ENCODE results near the gene SBNO2.

Gene SBNO2

GRCh38 chr19:1173845-1174809 lies at the start of gene SBNO2:
Gene SBNO2 (minus strand): TSS chr19:1174268. CDS start chr19:1154276, 19,992 bp downstream.
- peak within 1 kb of the TSS; percentile 75 to 81 for H3K4me3 ChIP-seq (ENCODE audit: low read depth in 1 of 2, low read length in 2 of 2)
- H3K36me3 ChIP-seq (ENCODE audit: control insufficient read depth in 1 of 2, insufficient read depth in 2 of 2, low read length in 2 of 2), result no peaks in the 10 kb centered on the region
- H3K4me1 ChIP-seq (ENCODE audit: control insufficient read depth in 1 of 2, insufficient read depth in 2 of 2, low read length in 2 of 2), result peaks cover 2 to 33% of the 10 kb centered on the region in 2 donors
- peak within 1 kb of the TSS; percentile 87 for H3K27ac ChIP-seq (ENCODE audit: low read length)
- no peaks in the 10 kb centered on the region for H3K27me3 ChIP-seq (ENCODE audit: low read depth, low read length)
- no peaks in the 10 kb centered on the region for H3K9me3 ChIP-seq (ENCODE audit: control insufficient read depth in 1 of 2, low read length in 2 of 2)

- H3K36me3 ChIP-seq (ENCODE audit: control insufficient read depth in 1 of 2, insufficient read depth in 2 of 2, low read length in 2 of 2), result peaks cover 6 to 58% of the 10 kb centered on the region in 2 donors
- H3K27ac ChIP-seq (ENCODE audit: low read length), result no peak overlapping the region
- H3K4me1 ChIP-seq (ENCODE audit: control insufficient read depth in 1 of 2, insufficient read depth in 2 of 2, low read length in 2 of 2), result peaks cover 0 to 30% of the 10 kb centered on the region in 2 donors
- H3K9me3 ChIP-seq (ENCODE audit: control insufficient read depth in 1 of 2, low read length in 2 of 2), result no peaks in the 10 kb centered on the region
- no peak overlapping the region for H3K4me3 ChIP-seq (ENCODE audit: low read depth in 1 of 2, low read length in 2 of 2)
- H3K27me3 ChIP-seq (ENCODE audit: low read depth, low read length), result no peaks in the 10 kb centered on the region
Measured at GRCh38 chr19:1223018-1223855, 49.2 kb upstream of the SBNO2 start.

- no peaks in the 10 kb centered on the region for H3K27me3 ChIP-seq (ENCODE audit: low read depth, low read length)
- H3K27ac ChIP-seq (ENCODE audit: low read length), result no peak overlapping the region
- peaks cover 0 to 38% of the 10 kb centered on the region in 2 donors for H3K4me1 ChIP-seq (ENCODE audit: control insufficient read depth in 1 of 2, insufficient read depth in 2 of 2, low read length in 2 of 2)
- H3K4me3 ChIP-seq (ENCODE audit: low read depth in 1 of 2, low read length in 2 of 2), result no peak overlapping the region
- H3K36me3 ChIP-seq (ENCODE audit: control insufficient read depth in 1 of 2, insufficient read depth in 2 of 2, low read length in 2 of 2), result peaks cover 6 to 49% of the 10 kb centered on the region in 2 donors
- H3K9me3 ChIP-seq (ENCODE audit: control insufficient read depth in 1 of 2, low read length in 2 of 2), result no peaks in the 10 kb centered on the region
Measured at GRCh38 chr19:1222394-1222793, 48.3 kb upstream of the SBNO2 start.

GRCh38 chr19:1221904-1222255 lies 47.8 kb upstream of the SBNO2 start:
- no peak overlapping the region for H3K27ac ChIP-seq (ENCODE audit: low read length)
- no peaks in the 10 kb centered on the region for H3K27me3 ChIP-seq (ENCODE audit: low read depth, low read length)
- H3K36me3 ChIP-seq (ENCODE audit: control insufficient read depth in 1 of 2, insufficient read depth in 2 of 2, low read length in 2 of 2), result peaks cover 6 to 44% of the 10 kb centered on the region in 2 donors
- peaks cover 0 to 40% of the 10 kb centered on the region in 2 donors for H3K4me1 ChIP-seq (ENCODE audit: control insufficient read depth in 1 of 2, insufficient read depth in 2 of 2, low read length in 2 of 2)
- no peaks in the 10 kb centered on the region for H3K9me3 ChIP-seq (ENCODE audit: control insufficient read depth in 1 of 2, low read length in 2 of 2)
- H3K4me3 ChIP-seq (ENCODE audit: low read depth in 1 of 2, low read length in 2 of 2), result no peak overlapping the region

- Histone ChIP-seq H3K36me3 (ENCODE audit: control insufficient read depth in 1 of 2, insufficient read depth in 2 of 2, low read length in 2 of 2) (peaks cover 6 to 38% of the 10 kb centered on the region in 2 donors), H3K27me3 (ENCODE audit: low read depth, low read length) (no peaks in the 10 kb centered on the region), H3K4me1 (ENCODE audit: control insufficient read depth in 1 of 2, insufficient read depth in 2 of 2, low read length in 2 of 2) (peaks cover 0 to 40% of the 10 kb centered on the region in 2 donors), H3K27ac (ENCODE audit: low read length) (no peak overlapping the region), H3K9me3 (ENCODE audit: control insufficient read depth in 1 of 2, low read length in 2 of 2) (no peaks in the 10 kb centered on the region), H3K4me3 (ENCODE audit: low read depth in 1 of 2, low read length in 2 of 2) (no peak overlapping the region)
Measured at GRCh38 chr19:1220976-1221903, 47.2 kb upstream of the SBNO2 start.

- H3K36me3 ChIP-seq (ENCODE audit: control insufficient read depth in 1 of 2, insufficient read depth in 2 of 2, low read length in 2 of 2), result peaks cover 6 to 31% of the 10 kb centered on the region in 2 donors
- peaks cover 0 to 48% of the 10 kb centered on the region in 2 donors for H3K4me1 ChIP-seq (ENCODE audit: control insufficient read depth in 1 of 2, insufficient read depth in 2 of 2, low read length in 2 of 2)
- H3K9me3 ChIP-seq (ENCODE audit: control insufficient read depth in 1 of 2, low read length in 2 of 2), result no peaks in the 10 kb centered on the region
- no peak overlapping the region for H3K27ac ChIP-seq (ENCODE audit: low read length)
- no peaks in the 10 kb centered on the region for H3K27me3 ChIP-seq (ENCODE audit: low read depth, low read length)
- H3K4me3 ChIP-seq (ENCODE audit: low read depth in 1 of 2, low read length in 2 of 2), result no peak overlapping the region
Measured at GRCh38 chr19:1220477-1220930, 46.4 kb upstream of the SBNO2 start.

GRCh38 chr19:1219786-1220476 lies 45.9 kb upstream of the SBNO2 start:
- H3K36me3 ChIP-seq (ENCODE audit: control insufficient read depth in 1 of 2, insufficient read depth in 2 of 2, low read length in 2 of 2), result peaks cover 6 to 29% of the 10 kb centered on the region in 2 donors

GRCh38 chr19:1218751-1219567 lies 44.9 kb upstream of the SBNO2 start:
- Histone ChIP-seq H3K9me3 (ENCODE audit: control insufficient read depth in 1 of 2, low read length in 2 of 2) (no peaks in the 10 kb centered on the region), H3K27ac (ENCODE audit: low read length) (peak overlapping the region; percentile 39), H3K4me1 (ENCODE audit: control insufficient read depth in 1 of 2, insufficient read depth in 2 of 2, low read length in 2 of 2) (peaks cover 3 to 63% of the 10 kb centered on the region in 2 donors), H3K27me3 (ENCODE audit: low read depth, low read length) (no peaks in the 10 kb centered on the region), H3K4me3 (ENCODE audit: low read depth in 1 of 2, low read length in 2 of 2) (no peak overlapping the region), H3K36me3 (ENCODE audit: control insufficient read depth in 1 of 2, insufficient read depth in 2 of 2, low read length in 2 of 2) (peaks cover 6 to 21% of the 10 kb centered on the region in 2 donors)

More at GRCh38 chr19:1219786-1220476, 45.9 kb upstream of the SBNO2 start:
- no peak overlapping the region for H3K4me3 ChIP-seq (ENCODE audit: low read depth in 1 of 2, low read length in 2 of 2)
- peaks cover 3 to 53% of the 10 kb centered on the region in 2 donors for H3K4me1 ChIP-seq (ENCODE audit: control insufficient read depth in 1 of 2, insufficient read depth in 2 of 2, low read length in 2 of 2)
- H3K9me3 ChIP-seq (ENCODE audit: control insufficient read depth in 1 of 2, low read length in 2 of 2), result no peaks in the 10 kb centered on the region
- no peaks in the 10 kb centered on the region for H3K27me3 ChIP-seq (ENCODE audit: low read depth, low read length)
- no peak overlapping the region for H3K27ac ChIP-seq (ENCODE audit: low read length)

GRCh38 chr19:1217366-1217765 lies 43.3 kb upstream of the SBNO2 start:
- H3K36me3 ChIP-seq (ENCODE audit: control insufficient read depth in 1 of 2, insufficient read depth in 2 of 2, low read length in 2 of 2), result peaks cover 6 to 10% of the 10 kb centered on the region in 2 donors
- no peaks in the 10 kb centered on the region for H3K9me3 ChIP-seq (ENCODE audit: control insufficient read depth in 1 of 2, low read length in 2 of 2)
- H3K27ac ChIP-seq (ENCODE audit: low read length), result no peak overlapping the region
- H3K27me3 ChIP-seq (ENCODE audit: low read depth, low read length), result no peaks in the 10 kb centered on the region
- peaks cover 8 to 62% of the 10 kb centered on the region in 2 donors for H3K4me1 ChIP-seq (ENCODE audit: control insufficient read depth in 1 of 2, insufficient read depth in 2 of 2, low read length in 2 of 2)
- H3K4me3 ChIP-seq (ENCODE audit: low read depth in 1 of 2, low read length in 2 of 2), result no peak overlapping the region
